Stimulated activated memory B cell treated with anti-CD40 and anti-IgM and Interleukin-4, amounts not matched to agents 10 μg/mL and 1 μg/mL and 100 μg/mL, for 72 hours (primary cell): ENCODE measurements around the gene HTR3B.
"Not testable (repeated sequence)": the region's sequence is repeated elsewhere in the genome, so short reads cannot be mapped to it uniquely, and the experiment has no call there.

Source experiments
- ATAC-seq: fragments of 150-1000 bp; cut with Tn5 transposase; 2 replicates; pipeline ENCODE4 v1.10.0; 2021
- H3K27ac Mint-ChIP-seq: one replicate; pipeline ENCODE4 v1.8.0; 2022; ENCODE audit warnings: mild to moderate bottlenecking, mixed read lengths
- H3K27me3 Mint-ChIP-seq: one replicate; pipeline ENCODE4 v1.8.0; 2022; ENCODE audit warnings: mixed read lengths
- H3K36me3 Mint-ChIP-seq: one replicate; pipeline ENCODE4 v1.8.0; 2022; ENCODE audit warnings: mixed read lengths
- H3K4me1 Mint-ChIP-seq: one replicate; pipeline ENCODE4 v1.8.0; 2022; ENCODE audit warnings: mixed read lengths
- H3K4me3 Mint-ChIP-seq: one replicate; pipeline ENCODE4 v1.8.0; 2022; ENCODE audit warnings: mild to moderate bottlenecking, moderate library complexity, mixed read lengths
- H3K9me3 Mint-ChIP-seq: one replicate; pipeline ENCODE4 v1.8.0; 2022; ENCODE audit warnings: mixed read lengths

The HTR3B gene

GRCh38 chr11:113906516-113906915 lies 1.9 kb downstream of the HTR3B start:
- Mint-ChIP-seq H3K27me3 (no peaks in the 10 kb centered on the region), H3K4me1 (peaks cover 19% of the 10 kb centered on the region), H3K27ac (no peak overlapping the region), H3K9me3 (no peaks in the 10 kb centered on the region), H3K36me3 (no peaks in the 10 kb centered on the region), H3K4me3 (no peak overlapping the region)
- ATAC-seq = no peak

GRCh38 chr11:113907152-113907551 lies 2.6 kb downstream of the HTR3B start:
- Mint-ChIP-seq H3K4me1 (peaks cover 19% of the 10 kb centered on the region), H3K27me3 (no peaks in the 10 kb centered on the region)

GRCh38 chr11:113907681-113908080 lies 3.1 kb downstream of the HTR3B start:
- H3K36me3 Mint-ChIP-seq = no peaks in the 10 kb centered on the region
- no peak for ATAC-seq
- peak overlapping the region; percentile 47 for H3K27ac Mint-ChIP-seq
- H3K27me3 Mint-ChIP-seq = no peaks in the 10 kb centered on the region
- no peaks in the 10 kb centered on the region for H3K9me3 Mint-ChIP-seq
- peaks cover 19% of the 10 kb centered on the region for H3K4me1 Mint-ChIP-seq
- H3K4me3 Mint-ChIP-seq = no peak overlapping the region

More at GRCh38 chr11:113907152-113907551, 2.6 kb downstream of the HTR3B start:
- Mint-ChIP-seq H3K9me3 (no peaks in the 10 kb centered on the region), H3K27ac (peak overlapping the region; percentile 47), H3K36me3 (no peaks in the 10 kb centered on the region), H3K4me3 (no peak overlapping the region)
- ATAC-seq = no peak

- Mint-ChIP-seq H3K27ac (peak overlapping the region; percentile 47), H3K4me3 (no peak overlapping the region), H3K4me1 (peaks cover 19% of the 10 kb centered on the region), H3K36me3 (no peaks in the 10 kb centered on the region), H3K9me3 (no peaks in the 10 kb centered on the region), H3K27me3 (no peaks in the 10 kb centered on the region)
- ATAC-seq = no peak
Measured at GRCh38 chr11:113908098-113908497, 3.5 kb downstream of the HTR3B start.

- not testable (repeated sequence) for ATAC-seq, H3K27me3 Mint-ChIP-seq, H3K9me3 Mint-ChIP-seq, H3K27ac Mint-ChIP-seq, H3K4me3 Mint-ChIP-seq, H3K36me3 Mint-ChIP-seq
- H3K4me1 Mint-ChIP-seq = peaks cover 19% of the 10 kb centered on the region
Measured at GRCh38 chr11:113911491-113911890, 6.9 kb downstream of the HTR3B start.

GRCh38 chr11:113923572-113923971 lies 19.0 kb downstream of the HTR3B start:
- Mint-ChIP-seq H3K9me3 (no peaks in the 10 kb centered on the region), H3K27ac (no peak overlapping the region), H3K4me1 (peaks cover 15% of the 10 kb centered on the region), H3K4me3 (no peak overlapping the region), H3K36me3 (no peaks in the 10 kb centered on the region), H3K27me3 (peaks cover 9% of the 10 kb centered on the region)
- ATAC-seq = no peak

GRCh38 chr11:113926273-113927197 lies 21.9 kb downstream of the HTR3B start:
- H3K9me3 Mint-ChIP-seq = no peaks in the 10 kb centered on the region
- no peak overlapping the region for H3K4me3 Mint-ChIP-seq
- peak overlapping the region; percentile 35 for H3K27ac Mint-ChIP-seq
- ATAC-seq = no peak
- H3K36me3 Mint-ChIP-seq = no peaks in the 10 kb centered on the region
- peaks cover 8% of the 10 kb centered on the region for H3K27me3 Mint-ChIP-seq
- peaks cover 16% of the 10 kb centered on the region for H3K4me1 Mint-ChIP-seq

- Mint-ChIP-seq H3K9me3 (no peaks in the 10 kb centered on the region), H3K4me3 (no peak overlapping the region), H3K36me3 (no peaks in the 10 kb centered on the region), H3K27me3 (no peaks in the 10 kb centered on the region), H3K27ac (no peak overlapping the region), H3K4me1 (peaks cover 16% of the 10 kb centered on the region)
- ATAC-seq = no peak
Measured at GRCh38 chr11:113928311-113928710, 23.7 kb downstream of the HTR3B start.

- Mint-ChIP-seq H3K27ac (no peak overlapping the region), H3K9me3 (peaks cover under 1% of the 10 kb centered on the region), H3K27me3 (no peaks in the 10 kb centered on the region), H3K36me3 (no peaks in the 10 kb centered on the region), H3K4me3 (no peak overlapping the region), H3K4me1 (peaks cover 23% of the 10 kb centered on the region)
- no peak for ATAC-seq
Measured at GRCh38 chr11:113932788-113933187, 28.2 kb downstream of the HTR3B start.

- peak overlapping the region; percentile 69 for H3K27ac Mint-ChIP-seq
- H3K36me3 Mint-ChIP-seq, H3K4me3 Mint-ChIP-seq, H3K9me3 Mint-ChIP-seq, H3K27me3 Mint-ChIP-seq, ATAC-seq: not testable (repeated sequence)
- peaks cover 15% of the 10 kb centered on the region for H3K4me1 Mint-ChIP-seq
Measured at GRCh38 chr11:113934193-113934592, 29.6 kb downstream of the HTR3B start.

- H3K27ac Mint-ChIP-seq = peak overlapping the region; percentile 69
Measured at GRCh38 chr11:113934761-113935160, 30.2 kb downstream of the HTR3B start.

GRCh38 chr11:113935858-113936257 lies 31.3 kb downstream of the HTR3B start:
- peaks cover 15% of the 10 kb centered on the region for H3K4me1 Mint-ChIP-seq
- H3K9me3 Mint-ChIP-seq = peaks cover 2% of the 10 kb centered on the region
- H3K4me3 Mint-ChIP-seq = no peak overlapping the region
- H3K27me3 Mint-ChIP-seq = no peaks in the 10 kb centered on the region
- H3K27ac Mint-ChIP-seq = peak overlapping the region; percentile 69
- no peak for ATAC-seq
- no peaks in the 10 kb centered on the region for H3K36me3 Mint-ChIP-seq

More at GRCh38 chr11:113934761-113935160, 30.2 kb downstream of the HTR3B start:
- peak; percentile 64 for ATAC-seq
- H3K4me1 Mint-ChIP-seq = peaks cover 15% of the 10 kb centered on the region
- no peak overlapping the region for H3K4me3 Mint-ChIP-seq
- H3K27me3 Mint-ChIP-seq = no peaks in the 10 kb centered on the region
- peaks cover 2% of the 10 kb centered on the region for H3K9me3 Mint-ChIP-seq
- no peaks in the 10 kb centered on the region for H3K36me3 Mint-ChIP-seq

GRCh38 chr11:113937918-113938317 lies 33.3 kb downstream of the HTR3B start:
- peaks cover 2% of the 10 kb centered on the region for H3K9me3 Mint-ChIP-seq
- no peaks in the 10 kb centered on the region for H3K27me3 Mint-ChIP-seq
- no peak for ATAC-seq
- no peak overlapping the region for H3K27ac Mint-ChIP-seq
- no peaks in the 10 kb centered on the region for H3K36me3 Mint-ChIP-seq
- peaks cover 26% of the 10 kb centered on the region for H3K4me1 Mint-ChIP-seq
- no peak overlapping the region for H3K4me3 Mint-ChIP-seq

GRCh38 chr11:113942256-113942655 lies 37.7 kb downstream of the HTR3B start:
- Mint-ChIP-seq H3K9me3 (peaks cover 2% of the 10 kb centered on the region), H3K36me3 (no peaks in the 10 kb centered on the region), H3K4me3 (peak overlapping the region; percentile 9), H3K4me1 (peaks cover 21% of the 10 kb centered on the region), H3K27me3 (no peaks in the 10 kb centered on the region), H3K27ac (no peak overlapping the region)
- no peak for ATAC-seq

GRCh38 chr11:113946162-113946561 lies 41.6 kb downstream of the HTR3B start:
- H3K4me3 Mint-ChIP-seq, ATAC-seq, H3K36me3 Mint-ChIP-seq, H3K27me3 Mint-ChIP-seq, H3K9me3 Mint-ChIP-seq: not testable (repeated sequence)
- H3K27ac Mint-ChIP-seq = peak overlapping the region; percentile 39
- H3K4me1 Mint-ChIP-seq = peaks cover 38% of the 10 kb centered on the region

- Mint-ChIP-seq H3K4me3 (no peak overlapping the region), H3K9me3 (no peaks in the 10 kb centered on the region), H3K27me3 (no peaks in the 10 kb centered on the region), H3K4me1 (peaks cover 33% of the 10 kb centered on the region), H3K36me3 (no peaks in the 10 kb centered on the region), H3K27ac (peak overlapping the region; percentile 35)
- ATAC-seq = peak; percentile 68
Measured at GRCh38 chr11:113947994-113948393, 43.4 kb downstream of the HTR3B start.
